ENCODE data around the gene TRPM5.

The TRPM5 gene

GRCh38 chr11:2418693-2419360 lies 25.5 kb downstream of the TRPM5 start:
- no peak overlapping the region for H3K9ac ChIP-seq
- no peaks in the 10 kb centered on the region for H3K36me3 ChIP-seq (ENCODE audit: insufficient read depth)
- H3K79me2 ChIP-seq (ENCODE audit: insufficient read depth, low read depth), result no peaks in the 10 kb centered on the region
- H2AFZ ChIP-seq (ENCODE audit: low read depth), result no peak overlapping the region
- H4K20me1 ChIP-seq (ENCODE audit: insufficient read depth), result no peaks in the 10 kb centered on the region
- no peak for TF ChIP-seq CTCF (conservative IDR thresholded peaks at IDR 0.05; ENCODE audit: low read depth, low read length)
- no peaks in the 10 kb centered on the region for H3K4me1 ChIP-seq (ENCODE audit: low read depth, poor library complexity, severe bottlenecking)
- H3K27ac ChIP-seq, result no peak overlapping the region
- H3K27me3 ChIP-seq (ENCODE audit: insufficient read depth, low read depth), result peaks cover 67% of the 10 kb centered on the region
- H3K4me3 ChIP-seq (IDR thresholded peaks at IDR 0.05; ENCODE audit: insufficient read depth, low read depth, low read length), result no peak overlapping the region
- H3K4me2 ChIP-seq, result no peak overlapping the region

GRCh38 chr11:2417856-2418692 lies 26.2 kb downstream of the TRPM5 start:
- H3K9ac ChIP-seq, result no peak overlapping the region
- no peaks in the 10 kb centered on the region for H3K79me2 ChIP-seq (ENCODE audit: insufficient read depth, low read depth)
- H3K4me2 ChIP-seq, result no peak overlapping the region
- H3K36me3 ChIP-seq (ENCODE audit: insufficient read depth), result no peaks in the 10 kb centered on the region
- no peak for TF ChIP-seq CTCF (conservative IDR thresholded peaks at IDR 0.05; ENCODE audit: low read depth, low read length)
- H3K27ac ChIP-seq, result no peak overlapping the region
- no peaks in the 10 kb centered on the region for H3K4me1 ChIP-seq (ENCODE audit: low read depth, poor library complexity, severe bottlenecking)
- H3K4me3 ChIP-seq (IDR thresholded peaks at IDR 0.05; ENCODE audit: insufficient read depth, low read depth, low read length), result no peak overlapping the region
- no peaks in the 10 kb centered on the region for H4K20me1 ChIP-seq (ENCODE audit: insufficient read depth)
- H3K27me3 ChIP-seq (ENCODE audit: insufficient read depth, low read depth), result peaks cover 66% of the 10 kb centered on the region
- no peak overlapping the region for H2AFZ ChIP-seq (ENCODE audit: low read depth)

- TF ChIP-seq CTCF (conservative IDR thresholded peaks at IDR 0.05; ENCODE audit: low read depth, low read length), result no peak
- H3K9ac ChIP-seq, result no peak overlapping the region
- no peak overlapping the region for H2AFZ ChIP-seq (ENCODE audit: low read depth)
- no peak overlapping the region for H3K27ac ChIP-seq
- no peaks in the 10 kb centered on the region for H3K79me2 ChIP-seq (ENCODE audit: insufficient read depth, low read depth)
- peaks cover 64% of the 10 kb centered on the region for H3K27me3 ChIP-seq (ENCODE audit: insufficient read depth, low read depth)
- no peak overlapping the region for H3K4me2 ChIP-seq
- H3K4me1 ChIP-seq (ENCODE audit: low read depth, poor library complexity, severe bottlenecking), result no peaks in the 10 kb centered on the region
- no peaks in the 10 kb centered on the region for H4K20me1 ChIP-seq (ENCODE audit: insufficient read depth)
- H3K36me3 ChIP-seq (ENCODE audit: insufficient read depth), result no peaks in the 10 kb centered on the region
- no peak overlapping the region for H3K4me3 ChIP-seq (IDR thresholded peaks at IDR 0.05; ENCODE audit: insufficient read depth, low read depth, low read length)
These were observed 27.5 kb downstream of the TRPM5 start for GRCh38 chr11:2416765-2417164.

GRCh38 chr11:2415601-2416380 lies 28.5 kb downstream of the TRPM5 start:
- H2AFZ ChIP-seq (ENCODE audit: low read depth), result no peak overlapping the region
- no peaks in the 10 kb centered on the region for H3K4me1 ChIP-seq (ENCODE audit: low read depth, poor library complexity, severe bottlenecking)
- H3K4me2 ChIP-seq, result no peak overlapping the region
- H3K79me2 ChIP-seq (ENCODE audit: insufficient read depth, low read depth), result no peaks in the 10 kb centered on the region
- H3K27ac ChIP-seq, result no peak overlapping the region
- no peaks in the 10 kb centered on the region for H3K36me3 ChIP-seq (ENCODE audit: insufficient read depth)
- H3K4me3 ChIP-seq (IDR thresholded peaks at IDR 0.05; ENCODE audit: insufficient read depth, low read depth, low read length), result no peak overlapping the region
- TF ChIP-seq CTCF (conservative IDR thresholded peaks at IDR 0.05; ENCODE audit: low read depth, low read length), result no peak
- H4K20me1 ChIP-seq (ENCODE audit: insufficient read depth), result no peaks in the 10 kb centered on the region
- H3K27me3 ChIP-seq (ENCODE audit: insufficient read depth, low read depth), result peaks cover 66% of the 10 kb centered on the region
- H3K9ac ChIP-seq, result no peak overlapping the region
